NCI-H2029 (cell line): Measurements from ENCODE around the gene TAT.
"Not testable (repeated sequence)": the region's sequence is repeated elsewhere in the genome, so short reads cannot be mapped to it uniquely, and the experiment has no call there.

ENCODE experiments used
- DNase-seq: peaks from one replicate; lab custom pipeline; 2025; lab: John Stamatoyannopoulos, UW

The TAT gene

GRCh38 chr16:71584543-71585317 is 7.8 kb upstream of the TAT start:
- DNase-seq, result no peak

GRCh38 chr16:71582553-71582848 is 5.6 kb upstream of the TAT start:
- DNase-seq, result not testable (repeated sequence)

- no peak for DNase-seq
Observed at GRCh38 chr16:71574702-71575101, 2.2 kb downstream of the TAT start.

- DNase-seq, result no peak
Observed at GRCh38 chr16:71573387-71574094, 3.4 kb downstream of the TAT start.

GRCh38 chr16:71572497-71573116 is 4.3 kb downstream of the TAT start:
- no peak for DNase-seq

- no peak for DNase-seq
Observed at GRCh38 chr16:71570144-71570543, 6.7 kb downstream of the TAT start.

- no peak for DNase-seq
Observed at GRCh38 chr16:71569621-71570020, 7.3 kb downstream of the TAT start.

GRCh38 chr16:71568551-71568950 is 8.3 kb downstream of the TAT start:
- no peak for DNase-seq

- DNase-seq, result no peak
Observed at GRCh38 chr16:71567931-71568330, 9.0 kb downstream of the TAT start.

- no peak for DNase-seq
Observed at GRCh38 chr16:71565812-71566700, 10.8 kb downstream of the TAT start.

- no peak for DNase-seq
Observed at GRCh38 chr16:71564335-71564967, 12.4 kb downstream of the TAT start.

GRCh38 chr16:71562552-71562951 is 14.3 kb downstream of the TAT start:
- DNase-seq, result no peak

GRCh38 chr16:71561886-71562285 is 15.0 kb downstream of the TAT start:
- DNase-seq, result not testable (repeated sequence)

GRCh38 chr16:71559855-71560254 is 17.0 kb downstream of the TAT start:
- DNase-seq, result no peak

- no peak for DNase-seq
Observed at GRCh38 chr16:71557954-71558582, 18.8 kb downstream of the TAT start.

GRCh38 chr16:71557299-71557698 is 19.6 kb downstream of the TAT start:
- DNase-seq, result no peak

- DNase-seq, result no peak
Observed at GRCh38 chr16:71555230-71555891, 21.5 kb downstream of the TAT start.

GRCh38 chr16:71552698-71553503 is 24.0 kb downstream of the TAT start:
- DNase-seq, result no peak

- DNase-seq, result no peak
Observed at GRCh38 chr16:71547168-71547567, 29.7 kb downstream of the TAT start.

GRCh38 chr16:71542377-71542776 is 34.5 kb downstream of the TAT start:
- DNase-seq, result no peak
